ENCODE data around the gene POLE3.
"Not testable (repeated sequence)": the region's sequence is repeated elsewhere in the genome, so short reads cannot be mapped to it uniquely, and the experiment has no call there.

POLE3 gene

DNA sequence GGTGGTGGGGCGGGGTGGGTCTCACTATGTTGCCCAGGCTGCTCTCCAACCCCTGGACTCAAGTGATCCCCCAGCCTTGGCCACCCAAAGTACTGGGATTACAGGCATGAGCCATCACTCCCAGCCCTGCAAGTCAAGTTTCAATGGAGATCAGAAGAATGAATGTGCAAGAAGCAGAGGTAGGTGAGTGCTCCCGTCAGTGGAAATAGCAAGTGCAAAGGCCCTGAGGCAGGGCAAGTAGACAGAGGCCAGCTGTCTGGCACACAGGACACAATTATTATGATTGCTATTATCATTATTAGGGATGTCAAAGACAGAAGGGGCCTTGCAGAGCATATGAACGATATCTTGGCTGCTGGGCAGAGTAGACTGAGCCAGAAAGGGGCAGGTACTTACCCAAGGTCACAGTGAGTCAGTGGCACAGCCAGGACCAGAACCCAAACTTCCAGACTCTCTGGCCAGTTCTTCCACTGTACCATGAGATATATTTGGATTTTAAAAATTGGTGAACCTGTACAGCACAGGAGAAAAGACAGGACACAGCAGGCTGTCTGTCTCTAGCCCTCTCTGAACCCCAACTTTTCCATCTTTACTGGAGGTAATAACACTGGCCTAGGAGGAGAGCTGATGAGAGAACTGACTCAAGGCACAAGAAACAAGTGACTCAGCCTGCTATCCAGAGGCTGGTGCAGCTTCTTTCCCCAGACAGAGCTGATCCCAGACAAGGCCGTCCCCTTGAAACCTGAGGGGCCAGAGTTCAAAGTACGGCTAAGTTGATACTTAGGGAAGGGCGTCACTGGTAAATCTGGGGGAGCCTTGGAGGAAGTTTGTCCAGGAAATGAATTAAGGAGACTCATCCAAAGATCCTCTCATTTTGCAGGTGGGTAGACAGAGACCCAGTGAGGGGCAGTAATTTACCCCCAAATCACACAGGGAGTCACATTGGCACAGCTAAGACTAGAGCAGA lies 35.1 kb downstream of the POLE3 start:
- no peak for DNase-seq

DNA sequence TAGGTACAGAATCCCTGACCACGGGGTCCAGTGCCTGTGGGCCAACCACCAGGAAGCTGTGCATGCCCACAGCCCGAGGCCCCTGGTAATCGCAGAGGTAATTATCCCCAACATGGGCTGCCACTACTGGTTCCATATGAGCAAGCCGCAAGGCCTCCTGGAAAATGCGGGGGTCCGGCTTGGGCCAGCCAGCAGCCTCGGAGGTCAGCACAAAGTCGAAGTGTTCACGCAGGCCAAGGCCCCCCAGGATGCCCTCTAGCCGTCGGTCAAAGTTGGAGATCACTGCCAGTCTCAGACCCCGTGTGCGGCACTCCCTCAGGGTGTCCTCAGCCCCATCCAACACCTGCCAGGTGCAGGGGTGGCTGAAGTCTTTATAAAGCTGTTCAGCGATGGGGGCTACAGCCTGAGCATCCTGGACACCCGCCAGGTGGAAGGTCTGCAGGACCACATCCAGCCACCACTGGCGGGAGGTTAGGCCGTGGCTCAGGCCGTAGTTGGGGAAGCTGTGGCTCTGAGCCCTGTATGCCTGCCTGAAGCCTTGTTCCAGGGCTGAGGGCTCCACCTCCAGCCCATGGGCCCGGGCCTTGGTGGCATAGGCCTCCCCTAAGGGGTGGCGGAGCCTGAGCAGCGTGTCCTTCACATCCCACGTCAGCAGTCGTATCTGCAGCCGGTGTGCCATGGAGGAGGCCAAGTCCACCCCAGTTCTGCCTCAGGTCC lies 36.6 kb downstream of the POLE3 start:
- no peak for DNase-seq

GRCh38 chr9:113373256-113373655 lies 37.2 kb downstream of the POLE3 start:
- DNase-seq, result no peak

DNA sequence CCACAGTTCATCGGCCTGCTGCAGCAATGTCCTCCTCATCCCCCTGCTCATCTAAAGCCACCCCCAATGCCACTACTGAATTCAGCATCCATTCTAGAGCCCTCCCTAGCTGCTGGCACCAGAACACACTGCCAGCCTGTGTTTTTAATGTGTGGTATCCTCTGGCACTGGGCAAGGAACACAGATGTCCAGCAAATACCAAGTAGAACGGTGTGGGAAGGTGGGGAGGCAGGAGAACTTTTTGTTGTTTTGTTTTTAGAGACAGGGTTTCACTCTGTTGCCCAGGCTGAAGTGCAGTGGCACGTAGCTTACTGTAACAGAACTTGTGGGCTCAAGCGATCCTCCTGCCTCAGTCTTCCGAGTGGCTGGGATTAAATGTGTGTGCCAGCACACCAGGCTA lies 38.4 kb downstream of the POLE3 start:
- no peak for DNase-seq

DNA sequence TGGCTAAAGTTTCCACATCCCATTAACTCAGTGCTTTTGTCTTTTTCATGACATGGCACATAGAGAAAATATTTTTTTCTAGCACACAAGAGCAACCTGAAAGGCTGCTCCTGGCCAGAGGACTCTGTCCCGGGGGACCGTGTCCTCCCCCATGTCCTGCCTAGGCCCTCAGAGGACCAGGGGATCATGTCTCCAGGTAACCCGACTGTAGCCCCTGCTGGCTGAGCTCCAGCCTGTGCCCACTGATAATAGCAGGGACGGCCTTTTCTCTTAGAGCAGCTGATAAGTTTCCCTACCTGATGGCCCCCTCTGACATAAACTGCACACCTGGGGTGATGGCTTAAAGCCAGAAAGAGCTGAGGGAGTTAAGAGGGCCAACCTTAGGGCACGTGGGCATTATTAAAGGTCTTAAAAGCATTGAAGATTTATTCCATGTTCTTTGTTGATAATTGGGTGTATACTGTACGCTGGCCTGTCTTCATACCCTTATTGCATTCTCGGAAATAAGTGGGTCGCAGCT lies 39.6 kb downstream of the POLE3 start:
- no peak for DNase-seq

DNA sequence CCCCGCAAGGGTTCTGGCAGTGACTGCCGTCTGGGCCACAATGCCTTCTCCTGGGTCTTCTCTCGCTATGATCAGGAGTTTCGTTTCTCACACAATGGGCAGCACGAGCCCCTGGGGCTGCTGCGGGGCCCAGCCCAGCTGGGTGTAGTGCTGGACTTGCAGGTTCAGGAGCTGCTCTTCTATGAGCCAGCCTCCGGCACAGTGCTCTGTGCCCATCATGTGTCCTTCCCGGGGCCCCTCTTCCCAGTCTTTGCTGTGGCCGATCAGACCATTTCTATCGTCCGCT lies 40.7 kb downstream of the POLE3 start:
- DNase-seq, result no peak

GRCh38 chr9:113368982-113369854 lies 41.3 kb downstream of the POLE3 start:
- no peak for DNase-seq

- DNase-seq, result no peak
Measured at GRCh38 chr9:113368348-113368981, 42.0 kb downstream of the POLE3 start.

DNA sequence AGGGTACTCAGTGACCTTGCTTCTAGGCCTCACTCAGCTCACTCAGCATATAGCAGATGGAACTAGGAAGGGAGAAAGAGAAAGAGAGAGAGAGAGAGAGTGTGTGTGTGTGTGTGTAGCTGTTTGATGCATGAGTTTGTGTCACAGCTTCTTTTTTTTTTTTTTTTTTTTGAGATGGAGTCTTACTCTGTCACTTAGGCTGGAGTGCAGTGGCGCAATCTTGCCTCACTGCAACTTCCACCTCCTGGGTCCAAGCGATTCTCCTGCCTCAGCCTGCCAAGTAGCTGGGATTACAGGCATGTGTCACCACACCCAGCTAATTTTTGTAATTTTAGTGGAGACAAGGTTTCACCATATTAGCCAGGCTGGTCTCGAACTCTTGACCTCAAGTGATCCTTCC lies 44.8 kb downstream of the POLE3 start:
- not testable (repeated sequence) for DNase-seq

DNA sequence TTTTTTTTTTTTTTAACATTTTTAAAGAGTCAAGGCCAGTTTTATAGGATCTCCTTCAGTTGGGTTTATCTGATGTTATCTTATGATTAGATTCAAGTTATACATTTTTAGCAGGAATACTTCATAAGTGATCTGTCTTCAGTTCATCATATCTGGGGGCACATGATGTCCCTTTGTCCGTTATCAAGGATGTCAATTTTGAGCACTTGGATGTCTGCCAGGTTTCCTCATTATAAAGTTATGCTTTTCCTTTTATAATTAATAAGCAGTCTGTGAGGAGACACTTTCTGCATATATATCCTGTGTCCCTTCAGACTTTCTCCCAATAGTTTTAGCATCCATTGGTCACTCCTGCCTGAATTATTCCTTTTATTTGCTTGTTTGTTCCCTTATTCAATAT lies 45.5 kb downstream of the POLE3 start:
- DNase-seq, result no peak

DNA sequence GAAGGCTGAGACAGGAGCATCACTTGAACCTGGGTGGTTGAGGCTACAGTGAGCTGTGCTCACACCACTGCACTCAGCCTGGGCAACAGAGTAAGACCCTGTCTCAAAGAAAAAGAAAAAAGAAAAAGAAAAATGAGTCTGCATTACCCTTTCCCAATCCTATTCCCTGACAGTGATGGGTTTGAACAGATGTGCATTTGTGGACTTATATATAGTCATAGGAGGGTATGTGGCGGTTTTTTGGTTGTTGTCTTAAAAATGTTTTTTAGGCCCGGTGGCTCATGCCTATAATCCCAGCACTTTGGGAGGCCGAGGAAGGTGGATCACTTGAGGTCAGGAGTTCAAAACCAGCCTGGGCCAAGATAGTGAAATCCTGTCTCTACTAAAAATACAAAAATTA lies 47.1 kb downstream of the POLE3 start:
- no peak for DNase-seq

GRCh38 chr9:113361304-113362018 lies 49.0 kb downstream of the POLE3 start:
- peak; percentile 1 for DNase-seq

DNA sequence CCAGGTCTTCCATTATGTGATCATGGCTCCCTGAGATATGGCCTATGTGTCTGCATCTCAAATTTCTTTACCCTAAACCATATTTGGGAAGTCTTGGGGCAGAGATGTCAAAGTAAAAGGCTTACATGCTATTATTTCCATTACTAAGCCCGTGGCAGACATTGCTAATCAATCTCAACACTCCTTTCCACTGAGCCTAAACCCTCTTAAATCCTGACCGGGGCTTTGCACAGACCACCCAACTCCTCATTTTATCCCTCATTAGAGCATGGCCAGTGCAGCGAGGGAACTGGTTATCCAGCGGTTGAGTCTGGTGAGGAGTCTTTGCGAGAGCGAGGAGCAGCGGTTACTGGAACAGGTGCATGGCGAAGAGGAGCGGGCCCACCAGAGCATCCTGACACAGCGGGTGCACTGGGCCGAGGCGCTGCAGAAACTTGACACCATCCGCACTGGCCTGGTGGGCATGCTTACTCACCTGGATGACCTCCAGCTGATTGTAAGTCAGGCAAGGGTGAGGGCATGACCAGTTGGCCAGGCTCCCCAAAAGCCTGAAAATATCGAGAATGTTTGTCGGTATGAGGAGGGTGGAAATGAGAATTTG lies 50.1 kb downstream of the POLE3 start:
- no peak for DNase-seq

DNA sequence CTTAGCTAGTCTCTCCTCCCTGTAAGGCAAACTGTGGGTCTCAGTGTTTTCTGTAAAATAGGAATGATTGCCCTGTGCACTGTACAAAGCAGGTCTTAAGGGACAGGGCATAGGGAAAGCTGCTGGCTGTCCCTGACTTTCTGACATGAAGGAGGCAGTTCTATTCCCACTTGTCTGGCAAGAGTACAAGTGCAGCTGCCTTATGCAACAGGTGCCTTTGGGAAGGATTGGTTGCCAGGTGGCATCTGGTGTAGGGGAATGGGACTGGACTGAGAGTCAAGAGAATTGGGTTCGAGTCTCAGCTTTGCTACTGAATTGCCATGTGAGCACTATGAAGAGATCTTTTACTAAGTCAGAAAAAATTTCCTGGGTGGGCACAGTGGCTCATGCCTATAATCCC lies 51.1 kb downstream of the POLE3 start:
- no peak for DNase-seq
